Measurements from ENCODE around the gene MARK1.
"Not testable (repeated sequence)": the region's sequence is repeated elsewhere in the genome, so short reads cannot be mapped to it uniquely, and the experiment has no call there.

Gene MARK1

DNA sequence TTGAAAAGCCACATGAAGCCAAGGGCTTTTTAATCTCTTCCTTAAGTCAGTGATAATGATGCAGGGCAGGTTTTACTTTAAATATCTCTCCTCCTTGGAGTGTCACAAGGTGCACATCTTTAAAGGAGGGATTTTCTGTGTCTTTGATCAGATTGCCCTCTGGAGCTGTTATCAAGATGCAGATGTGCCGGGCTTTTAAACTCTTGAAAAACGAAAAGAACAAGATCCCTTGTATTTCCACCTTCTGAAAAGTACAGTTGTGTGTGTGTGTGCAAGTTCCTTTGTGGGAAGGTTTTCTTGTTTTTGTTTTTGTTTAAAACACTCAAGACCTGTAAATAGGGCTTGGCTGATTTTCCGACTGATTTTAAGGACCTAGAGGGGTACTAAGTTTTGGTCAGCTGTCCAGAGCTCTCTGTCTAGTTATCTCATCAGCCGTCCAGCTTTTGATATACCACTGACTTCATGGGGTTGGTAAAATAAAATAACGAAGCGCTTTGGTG, 1.6 kb downstream of the MARK1 start:
- DNase-seq, result no peak

- no peak for DNase-seq
These were observed 5.7 kb downstream of the MARK1 start for GRCh38 chr1:220533504-220534109.

- DNase-seq, result no peak
These were observed 17.0 kb downstream of the MARK1 start for GRCh38 chr1:220544901-220545303.

- no peak for DNase-seq
These were observed 23.0 kb downstream of the MARK1 start for GRCh38 chr1:220550811-220551399.

DNA sequence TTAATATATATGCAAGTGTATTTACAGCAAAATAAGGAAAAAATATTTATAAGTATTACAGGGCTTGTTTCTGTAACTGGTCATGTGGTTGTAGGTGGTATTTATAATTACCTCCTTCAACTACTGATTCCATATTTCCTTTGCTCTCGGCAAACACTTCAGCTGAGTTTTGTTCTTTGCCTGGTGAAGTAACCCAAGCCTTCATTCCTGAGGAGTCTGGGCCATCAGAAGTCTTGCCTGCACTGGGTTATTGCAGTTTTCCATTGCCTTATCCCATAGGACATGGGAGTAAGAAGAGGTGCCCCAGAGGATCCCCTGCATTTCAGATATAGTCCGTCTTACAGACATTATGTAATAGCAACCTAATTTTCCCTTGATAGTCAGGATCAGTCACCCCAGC, 23.8 kb downstream of the MARK1 start:
- no peak for DNase-seq

DNA sequence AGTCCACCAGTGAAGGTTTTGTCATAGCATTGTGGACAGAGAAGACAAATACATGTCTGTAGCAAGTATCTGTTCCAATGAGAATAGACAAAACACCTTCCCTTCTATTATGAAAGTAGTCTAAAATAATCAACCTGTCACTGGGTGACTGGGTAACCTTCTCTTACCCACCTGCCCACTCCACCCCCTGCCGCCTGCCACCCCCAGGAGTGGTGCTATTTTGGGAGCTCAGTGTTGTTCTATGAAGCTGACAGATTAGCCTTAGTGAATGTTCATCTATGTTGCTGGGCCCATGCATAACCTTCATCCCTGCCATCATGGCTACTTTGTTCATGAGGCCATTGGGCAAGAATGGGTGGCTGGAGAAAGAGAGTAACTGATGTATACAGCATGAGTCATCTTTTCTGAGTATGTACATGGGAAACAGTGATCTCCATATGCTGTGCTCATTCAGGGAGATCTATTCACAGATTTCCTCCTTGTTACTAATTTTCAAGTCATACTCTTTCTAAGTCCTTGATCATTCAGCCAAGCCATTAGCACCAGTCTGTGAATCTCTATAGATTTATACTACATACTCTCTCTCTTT, 24.8 kb downstream of the MARK1 start:
- DNase-seq, result no peak

- DNase-seq, result no peak
These were observed 28.7 kb downstream of the MARK1 start for GRCh38 chr1:220556641-220557040.

GRCh38 chr1:220563564-220563963, 35.6 kb downstream of the MARK1 start:
- no peak for DNase-seq

DNA sequence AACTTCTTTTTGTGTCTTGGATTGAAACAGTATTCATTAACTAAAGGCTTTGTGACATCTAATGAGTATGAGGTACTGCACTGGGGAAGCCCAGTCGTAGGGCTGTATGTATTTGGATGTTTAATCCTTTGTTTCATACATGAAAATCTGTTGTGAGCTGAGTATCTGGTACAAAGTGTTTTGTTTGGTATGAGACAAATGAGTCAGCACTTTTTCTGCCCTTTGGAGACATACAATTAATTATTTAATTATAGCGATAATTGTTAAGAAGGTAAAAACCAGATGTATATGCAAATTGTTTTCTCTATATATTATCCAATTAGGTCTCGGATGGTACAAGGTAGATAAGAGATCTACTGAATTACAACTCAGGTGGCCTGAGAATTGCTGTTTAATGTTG, 36.3 kb downstream of the MARK1 start:
- DNase-seq, result no peak

DNA sequence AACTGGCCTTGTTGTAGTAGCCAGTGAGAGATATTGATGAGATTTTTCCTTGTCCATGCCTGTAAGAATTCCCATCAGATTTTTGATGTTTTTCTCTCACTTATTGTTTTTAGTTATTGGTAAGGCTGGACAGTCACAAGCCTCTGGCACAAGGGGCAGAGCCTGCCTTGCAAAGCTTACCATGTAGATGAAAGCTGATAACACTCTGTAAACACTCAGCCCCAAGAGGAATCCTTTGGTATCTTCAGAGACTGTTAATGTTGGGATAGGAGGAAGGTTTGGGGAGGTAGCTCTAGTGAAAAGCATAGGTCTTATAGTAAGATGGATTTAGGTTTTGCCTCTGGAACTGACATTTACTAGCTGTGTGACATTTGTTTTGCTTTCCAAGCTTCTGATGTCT, 37.7 kb downstream of the MARK1 start:
- no peak for DNase-seq

DNA sequence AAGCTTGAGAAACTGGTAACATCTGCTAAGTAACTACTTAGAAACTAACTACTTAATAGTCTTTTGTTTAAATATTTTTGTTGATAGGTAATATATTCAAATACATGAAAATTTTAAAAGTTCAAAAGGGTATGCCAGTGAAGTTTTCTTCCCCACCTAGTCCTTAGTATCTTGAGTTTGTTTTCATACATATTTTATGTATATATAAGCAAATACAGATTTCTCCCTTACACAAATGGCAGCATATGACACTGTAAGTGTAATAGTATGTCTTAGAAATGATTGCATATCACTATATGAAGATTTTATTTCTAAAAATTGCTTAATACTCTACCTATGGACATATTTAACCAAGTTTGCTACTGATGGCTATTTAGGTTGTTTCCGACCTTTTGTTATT, 38.9 kb downstream of the MARK1 start:
- no peak for DNase-seq

GRCh38 chr1:220572416-220572815, 44.5 kb downstream of the MARK1 start:
- DNase-seq, result no peak

GRCh38 chr1:220573836-220574235, 45.9 kb downstream of the MARK1 start:
- no peak for DNase-seq

- no peak for DNase-seq
These were observed 48.0 kb downstream of the MARK1 start for GRCh38 chr1:220575718-220576497.

- DNase-seq, result no peak
These were observed 50.0 kb downstream of the MARK1 start for GRCh38 chr1:220577926-220578325.

DNA sequence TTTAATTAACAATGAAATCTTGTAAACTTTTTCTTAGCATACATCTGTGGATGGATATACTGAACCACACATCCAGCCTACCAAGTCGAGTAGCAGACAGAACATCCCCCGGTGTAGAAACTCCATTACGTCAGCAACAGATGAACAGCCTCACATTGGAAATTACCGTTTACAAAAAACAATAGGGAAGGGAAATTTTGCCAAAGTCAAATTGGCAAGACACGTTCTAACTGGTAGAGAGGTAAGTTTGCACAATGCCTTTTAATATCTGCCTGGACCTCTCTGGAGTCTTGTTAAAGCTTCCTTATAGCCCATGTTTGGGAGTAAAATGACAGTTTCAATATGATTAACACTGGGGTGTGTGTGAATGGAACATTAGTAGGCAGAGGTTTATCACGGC, 51.4 kb downstream of the MARK1 start:
- DNase-seq, result no peak

GRCh38 chr1:220592714-220593113, 64.8 kb downstream of the MARK1 start:
- no peak for DNase-seq

- no peak for DNase-seq
These were observed 66.4 kb downstream of the MARK1 start for GRCh38 chr1:220594356-220594755.

- DNase-seq, result no peak
These were observed 67.2 kb downstream of the MARK1 start for GRCh38 chr1:220595179-220595578.

GRCh38 chr1:220604926-220605325, 77.0 kb downstream of the MARK1 start:
- DNase-seq, result no peak

DNA sequence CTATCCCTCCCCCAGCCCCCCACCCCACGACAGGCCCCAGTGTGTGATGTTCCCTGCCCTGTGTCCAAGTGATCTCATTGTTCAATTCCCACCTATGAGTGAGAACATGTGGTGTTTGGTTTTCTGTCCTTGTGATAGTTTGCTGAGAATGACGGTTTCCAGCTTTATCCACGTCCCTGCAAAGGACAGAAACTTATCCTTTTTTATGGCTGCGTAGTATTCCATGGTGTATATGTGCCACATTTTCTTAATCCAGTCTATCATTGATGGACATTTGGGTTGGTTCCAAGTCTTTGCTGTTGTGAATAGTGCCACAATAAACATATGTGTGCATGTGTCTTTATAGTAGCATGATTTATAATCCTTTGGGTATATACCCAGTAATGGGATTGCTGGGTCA, 77.7 kb downstream of the MARK1 start:
- DNase-seq, result not testable (repeated sequence)

- DNase-seq, result not testable (repeated sequence)
These were observed 83.2 kb downstream of the MARK1 start for GRCh38 chr1:220611100-220611499.

GRCh38 chr1:220616836-220617235, 88.9 kb downstream of the MARK1 start:
- no peak for DNase-seq

GRCh38 chr1:220628431-220628830, 100.5 kb downstream of the MARK1 start:
- no peak for DNase-seq

Measured in activated CD4-positive, alpha-beta T cell treated with anti-CD3 and anti-CD28 coated beads, Interleukin-2, amount 50 U/mL, for 16 hours (primary cell).